Sigmoid colon (tissue), 7 donors: ENCODE data around the gene HACD3. TPM values are rescaled to one million over a fixed set of nuclear protein-coding genes. Genes with fewer than 3 reads are reported as not detected.

Experiments used
- DNase-seq: peaks from one replicate; pipeline ENCODE4 v3.0.0-alpha.2; 2019
- H3K27ac ChIP-seq, 4 donors: fragments of 200-600 bp; sonication (generic); one replicate each; pipeline ENCODE4 v1.5.1; 2016 to 2019; ENCODE audit warnings: mild to moderate bottlenecking in 1 of 4
- H3K27me3 ChIP-seq, 3 donors: fragments of 200-600 bp; sonication (generic); one replicate each; pipeline ENCODE4 v1.5.1; 2019; ENCODE audit warnings: mild to moderate bottlenecking in 1 of 3
- H3K36me3 ChIP-seq, 4 donors: fragments of 200-600 bp; sonication (generic); one replicate each; pipeline ENCODE4 v1.5.1; 2016 to 2019
- H3K4me1 ChIP-seq, 4 donors: fragments of 200-600 bp; sonication (generic); one replicate each; pipeline ENCODE4 v1.5.1; 2017 to 2019
- H3K4me3 ChIP-seq, 4 donors: fragments of 200-600 bp; sonication (generic); one replicate each; pipeline ENCODE4 v1.5.1; 2017 to 2019; ENCODE audit warnings: mild to moderate bottlenecking in 2 of 4, moderate library complexity in 1 of 4
- H3K9me3 ChIP-seq, 4 donors: fragments of 200-600 bp in 3 of 4; sonication (generic) in 3 of 4; one replicate each; pipeline versions ENCODE4 v1.5.1 to v1.6.1; 2013 to 2019
- CTCF ChIP-seq, 4 experiments: fragments of 450-650 bp in 3 of 4; fragments of 200-600 bp in 1 of 4; IDR thresholded peaks; one replicate each; pipeline ENCODE4 v1.5.1; 2016 to 2019; ENCODE audit warnings: antibody characterized with exemption in 4 of 4, mild to moderate bottlenecking in 3 of 4, moderate library complexity in 2 of 4
- EP300 ChIP-seq, 4 donors: sonication (generic); formaldehyde crosslinking; IDR thresholded peaks; one replicate each; pipeline ENCODE4 v1.6.1; 2017; ENCODE audit warnings: antibody characterized with exemption in 4 of 4
- POLR2A ChIP-seq, 2 donors: fragments of 450-650 bp; IDR thresholded peaks; one replicate each; pipeline ENCODE4 v1.6.1; 2016; ENCODE audit warnings: antibody characterized with exemption in 2 of 2, mild to moderate bottlenecking in 2 of 2, moderate library complexity in 2 of 2
- POLR2AphosphoS5 ChIP-seq, 4 donors: sonication (generic); formaldehyde crosslinking; IDR thresholded peaks; one replicate each; pipeline ENCODE4 v1.6.1; 2017; ENCODE audit warnings: antibody characterized with exemption in 4 of 4
- WGBS, 2 donors: extraction: QIAGEN DNeasy Blood & Tissue Kit; methylation state at CpG; one replicate each; pipeline ENCODE4 v1.1.7; 2013; 5-methylcytosine and 5-hydroxymethylcytosine counted together
- intact Hi-C: fragments of 100-400 bp; cut with DNase I; formaldehyde crosslinking; loops from one replicate; pipeline ENCODE4 v1.15.1; 2023
- polyA plus RNA-seq, 3 donors: library from polyadenylated mRNA; stranded (reverse); fragments of 200-250 nt; gene quantifications; one replicate each; pipeline ENCODE4 v1.2.3, GENCODE V29; 2013
- total RNA-seq, 4 donors: library from RNA; depleted of rRNA; stranded (reverse); fragments of >200 nt; gene quantifications; one replicate each; pipeline ENCODE4 v1.1.0, GENCODE V29; 2016
- donor health status: healthy with polysubstance abuse.
- donor health status: Bipolar disorder and iron deficiency.
- donor health status: healthy.

The HACD3 gene
- total and polyA plus RNA-seq, 7 donors, result 3.0 to 37.2 (median 29.6) TPM

GRCh38 chr15:65521350-65521749 is 8.9 kb upstream of the HACD3 start:
- H3K36me3 ChIP-seq, result no peaks in the 10 kb centered on the region
- no peaks in the 10 kb centered on the region for H3K27me3 ChIP-seq
- H3K4me1 ChIP-seq, result peaks cover 0 to 7% (median 4%) of the 10 kb centered on the region in 4 donors
- H3K27ac ChIP-seq, result no peak overlapping the region
- H3K9me3 ChIP-seq, result no peaks in the 10 kb centered on the region
- no peak overlapping the region for H3K4me3 ChIP-seq
- DNase-seq, result no peak
- intact Hi-C loops, result no loop called here
- TF ChIP-seq POLR2AphosphoS5 (IDR thresholded peaks at IDR 0.05) (no peak), POLR2A (IDR thresholded peaks at IDR 0.05) (no peak), CTCF (IDR thresholded peaks at IDR 0.05) (no peak), EP300 (IDR thresholded peaks at IDR 0.05) (no peak)
- whole genome bisulfite sequencing, 2 donors, result 91 to 93% methylated on average over 7 of the region's 7 CpGs

- H3K27me3 ChIP-seq, result no peaks in the 10 kb centered on the region
- 80 to 83% methylated on average over 10 of the region's 10 CpGs for WGBS, 2 donors
- no peak for TF ChIP-seq POLR2A (IDR thresholded peaks at IDR 0.05)
- no peak for TF ChIP-seq CTCF (IDR thresholded peaks at IDR 0.05)
- TF ChIP-seq EP300 (IDR thresholded peaks at IDR 0.05), result no peak
- TF ChIP-seq POLR2AphosphoS5 (IDR thresholded peaks at IDR 0.05), result no peak
- no peak overlapping the region for H3K4me3 ChIP-seq
- intact Hi-C loops, result no loop called here
- no peaks in the 10 kb centered on the region for H3K9me3 ChIP-seq
- no peaks in the 10 kb centered on the region for H3K36me3 ChIP-seq
- H3K27ac ChIP-seq, result no peak overlapping the region
- no peak for DNase-seq
- H3K4me1 ChIP-seq, result no peaks in the 10 kb centered on the region
These were observed 6.0 kb upstream of the HACD3 start for GRCh38 chr15:65524226-65524625.

GRCh38 chr15:65525622-65526021 is 4.6 kb upstream of the HACD3 start:
- TF ChIP-seq CTCF (IDR thresholded peaks at IDR 0.05) (no peak), POLR2A (IDR thresholded peaks at IDR 0.05) (no peak), EP300 (IDR thresholded peaks at IDR 0.05) (no peak), POLR2AphosphoS5 (IDR thresholded peaks at IDR 0.05) (no peak)
- Histone ChIP-seq H3K27me3 (no peaks in the 10 kb centered on the region), H3K9me3 (no peaks in the 10 kb centered on the region), H3K4me3 (no peak overlapping the region), H3K27ac (no peak overlapping the region), H3K36me3 (no peaks in the 10 kb centered on the region), H3K4me1 (peaks cover 0 to 4% (median 0%) of the 10 kb centered on the region in 4 donors)
- no peak for DNase-seq
- intact Hi-C loops, result no loop called here
- 61 to 82% methylated on average over 1 of the region's 1 CpG for WGBS, 2 donors

- Histone ChIP-seq H3K27me3 (no peaks in the 10 kb centered on the region), H3K4me3 (no peak overlapping the region), H3K4me1 (peaks cover 0 to 32% (median 19%) of the 10 kb centered on the region in 4 donors), H3K9me3 (no peaks in the 10 kb centered on the region), H3K36me3 (no peaks in the 10 kb centered on the region), H3K27ac (no peak overlapping the region)
- 93 to 95% methylated on average over 20 of the region's 20 CpGs for WGBS, 2 donors
- no peak for DNase-seq
- intact Hi-C loops, result no loop called here
- TF ChIP-seq POLR2AphosphoS5 (IDR thresholded peaks at IDR 0.05) (no peak), CTCF (IDR thresholded peaks at IDR 0.05) (peak in 1 of 4 experiments; percentile 12), POLR2A (IDR thresholded peaks at IDR 0.05) (no peak), EP300 (IDR thresholded peaks at IDR 0.05) (no peak)
These were observed 1.7 kb upstream of the HACD3 start for GRCh38 chr15:65528461-65529060.
